ENCODE measurements around the gene HORMAD2.

HORMAD2 gene

GRCh38 chr22:30182350-30182745, 102.1 kb downstream of the HORMAD2 start:
- no peaks in the 10 kb centered on the region for H3K36me3 ChIP-seq (ENCODE audit: control insufficient read depth, insufficient read depth, low read length)
- no peak overlapping the region for H3K9ac ChIP-seq (ENCODE audit: low read length)
- H3K9me3 ChIP-seq (ENCODE audit: control insufficient read depth, insufficient read depth, low read depth, low read length): no peaks in the 10 kb centered on the region
- H3K4me1 ChIP-seq (ENCODE audit: control insufficient read depth, insufficient read depth, low read length): peaks cover 13% of the 10 kb centered on the region; the same call in 1 of the 2 replicates
- no peak overlapping the region for H3K27ac ChIP-seq (ENCODE audit: low read depth, low read length)
- no peaks in the 10 kb centered on the region for H3K27me3 ChIP-seq (ENCODE audit: control insufficient read depth, insufficient read depth, low read length)
- no peak overlapping the region for H3K4me3 ChIP-seq (ENCODE audit: low read depth, low read length)

GRCh38 chr22:30182815-30183214, 102.6 kb downstream of the HORMAD2 start:
- no peaks in the 10 kb centered on the region for H3K27me3 ChIP-seq (ENCODE audit: control insufficient read depth, insufficient read depth, low read length)
- H3K36me3 ChIP-seq (ENCODE audit: control insufficient read depth, insufficient read depth, low read length): no peaks in the 10 kb centered on the region
- H3K9ac ChIP-seq (ENCODE audit: low read length): no peak overlapping the region
- H3K9me3 ChIP-seq (ENCODE audit: control insufficient read depth, insufficient read depth, low read depth, low read length): no peaks in the 10 kb centered on the region
- H3K4me3 ChIP-seq (ENCODE audit: low read depth, low read length): no peak overlapping the region
- no peak overlapping the region for H3K27ac ChIP-seq (ENCODE audit: low read depth, low read length)
- H3K4me1 ChIP-seq (ENCODE audit: control insufficient read depth, insufficient read depth, low read length): peaks cover 18% of the 10 kb centered on the region; the same call in 1 of the 2 replicates

- Histone ChIP-seq H3K36me3 (ENCODE audit: control insufficient read depth, insufficient read depth, low read length) (no peaks in the 10 kb centered on the region), H3K27ac (ENCODE audit: low read depth, low read length) (no peak overlapping the region), H3K4me3 (ENCODE audit: low read depth, low read length) (no peak overlapping the region), H3K9ac (ENCODE audit: low read length) (no peak overlapping the region), H3K4me1 (ENCODE audit: control insufficient read depth, insufficient read depth, low read length) (peaks cover 20% of the 10 kb centered on the region), H3K27me3 (ENCODE audit: control insufficient read depth, insufficient read depth, low read length) (no peaks in the 10 kb centered on the region), H3K9me3 (ENCODE audit: control insufficient read depth, insufficient read depth, low read depth, low read length) (no peaks in the 10 kb centered on the region)
Observed at GRCh38 chr22:30183271-30183670, 103.0 kb downstream of the HORMAD2 start.

- H3K27ac ChIP-seq (ENCODE audit: low read depth, low read length): no peak overlapping the region
- no peak overlapping the region for H3K4me3 ChIP-seq (ENCODE audit: low read depth, low read length)
Observed at GRCh38 chr22:30183861-30184278, 103.6 kb downstream of the HORMAD2 start.

GRCh38 chr22:30185129-30185528, 104.9 kb downstream of the HORMAD2 start:
- H3K4me1 ChIP-seq (ENCODE audit: control insufficient read depth, insufficient read depth, low read length): peaks cover 22% of the 10 kb centered on the region
- H3K36me3 ChIP-seq (ENCODE audit: control insufficient read depth, insufficient read depth, low read length): no peaks in the 10 kb centered on the region
- H3K4me3 ChIP-seq (ENCODE audit: low read depth, low read length): no peak overlapping the region
- H3K9ac ChIP-seq (ENCODE audit: low read length): no peak overlapping the region
- no peaks in the 10 kb centered on the region for H3K27me3 ChIP-seq (ENCODE audit: control insufficient read depth, insufficient read depth, low read length)
- no peak overlapping the region for H3K27ac ChIP-seq (ENCODE audit: low read depth, low read length)
- H3K9me3 ChIP-seq (ENCODE audit: control insufficient read depth, insufficient read depth, low read depth, low read length): no peaks in the 10 kb centered on the region

More at GRCh38 chr22:30183861-30184278, 103.6 kb downstream of the HORMAD2 start:
- H3K4me1 ChIP-seq (ENCODE audit: control insufficient read depth, insufficient read depth, low read length): peaks cover 22% of the 10 kb centered on the region
- no peak overlapping the region for H3K9ac ChIP-seq (ENCODE audit: low read length)
- H3K9me3 ChIP-seq (ENCODE audit: control insufficient read depth, insufficient read depth, low read depth, low read length): no peaks in the 10 kb centered on the region
- no peaks in the 10 kb centered on the region for H3K36me3 ChIP-seq (ENCODE audit: control insufficient read depth, insufficient read depth, low read length)
- H3K27me3 ChIP-seq (ENCODE audit: control insufficient read depth, insufficient read depth, low read length): no peaks in the 10 kb centered on the region

GRCh38 chr22:30185549-30185948, 105.3 kb downstream of the HORMAD2 start:
- peaks cover 22% of the 10 kb centered on the region for H3K4me1 ChIP-seq (ENCODE audit: control insufficient read depth, insufficient read depth, low read length)
- H3K4me3 ChIP-seq (ENCODE audit: low read depth, low read length): no peak overlapping the region
- H3K27ac ChIP-seq (ENCODE audit: low read depth, low read length): no peak overlapping the region
- no peaks in the 10 kb centered on the region for H3K9me3 ChIP-seq (ENCODE audit: control insufficient read depth, insufficient read depth, low read depth, low read length)
- no peak overlapping the region for H3K9ac ChIP-seq (ENCODE audit: low read length)
- H3K36me3 ChIP-seq (ENCODE audit: control insufficient read depth, insufficient read depth, low read length): no peaks in the 10 kb centered on the region
- no peaks in the 10 kb centered on the region for H3K27me3 ChIP-seq (ENCODE audit: control insufficient read depth, insufficient read depth, low read length)

GRCh38 chr22:30186041-30186440, 105.8 kb downstream of the HORMAD2 start:
- Histone ChIP-seq H3K4me1 (ENCODE audit: control insufficient read depth, insufficient read depth, low read length) (peaks cover 22% of the 10 kb centered on the region), H3K4me3 (ENCODE audit: low read depth, low read length) (no peak overlapping the region), H3K9ac (ENCODE audit: low read length) (no peak overlapping the region), H3K9me3 (ENCODE audit: control insufficient read depth, insufficient read depth, low read depth, low read length) (no peaks in the 10 kb centered on the region), H3K27ac (ENCODE audit: low read depth, low read length) (no peak overlapping the region), H3K36me3 (ENCODE audit: control insufficient read depth, insufficient read depth, low read length) (no peaks in the 10 kb centered on the region), H3K27me3 (ENCODE audit: control insufficient read depth, insufficient read depth, low read length) (no peaks in the 10 kb centered on the region)

GRCh38 chr22:30186510-30186909, 106.2 kb downstream of the HORMAD2 start:
- Histone ChIP-seq H3K36me3 (ENCODE audit: control insufficient read depth, insufficient read depth, low read length) (no peaks in the 10 kb centered on the region), H3K27ac (ENCODE audit: low read depth, low read length) (no peak overlapping the region), H3K4me1 (ENCODE audit: control insufficient read depth, insufficient read depth, low read length) (peaks cover 22% of the 10 kb centered on the region), H3K9me3 (ENCODE audit: control insufficient read depth, insufficient read depth, low read depth, low read length) (no peaks in the 10 kb centered on the region), H3K4me3 (ENCODE audit: low read depth, low read length) (no peak overlapping the region), H3K27me3 (ENCODE audit: control insufficient read depth, insufficient read depth, low read length) (no peaks in the 10 kb centered on the region), H3K9ac (ENCODE audit: low read length) (no peak overlapping the region)

GRCh38 chr22:30187094-30187493, 106.8 kb downstream of the HORMAD2 start:
- Histone ChIP-seq H3K36me3 (ENCODE audit: control insufficient read depth, insufficient read depth, low read length) (no peaks in the 10 kb centered on the region), H3K27me3 (ENCODE audit: control insufficient read depth, insufficient read depth, low read length) (no peaks in the 10 kb centered on the region), H3K9me3 (ENCODE audit: control insufficient read depth, insufficient read depth, low read depth, low read length) (no peaks in the 10 kb centered on the region), H3K27ac (ENCODE audit: low read depth, low read length) (no peak overlapping the region), H3K9ac (ENCODE audit: low read length) (no peak overlapping the region), H3K4me1 (ENCODE audit: control insufficient read depth, insufficient read depth, low read length) (peaks cover 23% of the 10 kb centered on the region), H3K4me3 (ENCODE audit: low read depth, low read length) (no peak overlapping the region)

- no peaks in the 10 kb centered on the region for H3K36me3 ChIP-seq (ENCODE audit: control insufficient read depth, insufficient read depth, low read length)
- H3K9ac ChIP-seq (ENCODE audit: low read length): no peak overlapping the region
- no peaks in the 10 kb centered on the region for H3K9me3 ChIP-seq (ENCODE audit: control insufficient read depth, insufficient read depth, low read depth, low read length)
- peaks cover 25% of the 10 kb centered on the region for H3K4me1 ChIP-seq (ENCODE audit: control insufficient read depth, insufficient read depth, low read length)
- H3K27me3 ChIP-seq (ENCODE audit: control insufficient read depth, insufficient read depth, low read length): no peaks in the 10 kb centered on the region
- no peak overlapping the region for H3K27ac ChIP-seq (ENCODE audit: low read depth, low read length)
- no peak overlapping the region for H3K4me3 ChIP-seq (ENCODE audit: low read depth, low read length)
Observed at GRCh38 chr22:30187529-30188407, 107.5 kb downstream of the HORMAD2 start.

- Histone ChIP-seq H3K9ac (ENCODE audit: low read length) (no peak overlapping the region), H3K36me3 (ENCODE audit: control insufficient read depth, insufficient read depth, low read length) (no peaks in the 10 kb centered on the region), H3K4me1 (ENCODE audit: control insufficient read depth, insufficient read depth, low read length) (peaks cover 22% of the 10 kb centered on the region), H3K4me3 (ENCODE audit: low read depth, low read length) (no peak overlapping the region), H3K9me3 (ENCODE audit: control insufficient read depth, insufficient read depth, low read depth, low read length) (no peaks in the 10 kb centered on the region), H3K27me3 (ENCODE audit: control insufficient read depth, insufficient read depth, low read length) (no peaks in the 10 kb centered on the region), H3K27ac (ENCODE audit: low read depth, low read length) (no peak overlapping the region)
Observed at GRCh38 chr22:30188911-30189310, 108.6 kb downstream of the HORMAD2 start.

Data from HUES6 (cell line).